Loucy (cell line): Measurements from ENCODE around the gene SH3PXD2A.

Source experiments
- H2AFZ ChIP-seq: fragments of 200-600 bp; sonication (generic); 2 replicates; pipeline ENCODE4 v1.6.0; 2016; ENCODE audit warnings: antibody characterized with exemption, mild to moderate bottlenecking, low read length, moderate library complexity
- H3F3A ChIP-seq: fragments of 200-600 bp; 2 replicates; pipeline ENCODE4 v1.6.0; 2016; ENCODE audit warnings: antibody characterized with exemption, low read depth, mild to moderate bottlenecking
- H3K27me3 ChIP-seq: fragments of 200-600 bp; sonication (generic); 2 replicates; pipeline ENCODE4 v1.6.1; 2014; ENCODE audit warnings: low read length, mild to moderate bottlenecking; ENCODE audit not compliant: insufficient read depth, poor library complexity, severe bottlenecking
- H3K36me3 ChIP-seq: fragments of 200-600 bp; sonication (generic); 2 replicates; pipeline ENCODE4 v1.6.1; 2016; ENCODE audit warnings: low read length; ENCODE audit not compliant: insufficient read depth
- H3K4me1 ChIP-seq: fragments of 200-600 bp; sonication (generic); 2 replicates; pipeline ENCODE4 v1.5.1; 2014; ENCODE audit warnings: low read length, mild to moderate bottlenecking; ENCODE audit not compliant: insufficient read depth, poor library complexity, severe bottlenecking
- H3K4me2 ChIP-seq: fragments of 200-600 bp; sonication (generic); 2 replicates; pipeline ENCODE4 v1.6.0; 2014; ENCODE audit warnings: antibody characterized with exemption, low read length, low read depth, mild to moderate bottlenecking; ENCODE audit not compliant: poor library complexity, severe bottlenecking
- H3K4me3 ChIP-seq: fragments of 200-600 bp; sonication (generic); 2 replicates; pipeline ENCODE4 v1.5.1; 2014; ENCODE audit warnings: low read length, mild to moderate bottlenecking, mixed read lengths; ENCODE audit not compliant: poor library complexity, severe bottlenecking
- H3K79me2 ChIP-seq: fragments of 200-600 bp; sonication (generic); 2 replicates; pipeline ENCODE4 v1.6.1; 2014; ENCODE audit warnings: low read length; ENCODE audit not compliant: insufficient read depth
- H3K9ac ChIP-seq: fragments of 200-600 bp; sonication (generic); 2 replicates; pipeline ENCODE4 v1.6.0; 2014; ENCODE audit warnings: mild to moderate bottlenecking, low read depth, low read length, moderate library complexity; ENCODE audit not compliant: poor library complexity, severe bottlenecking
- H3K9me2 ChIP-seq: fragments of 200-600 bp; sonication (generic); replicated peaks from 2 replicates; pipeline ENCODE4 v1.6.1; 2016; ENCODE audit warnings: low read depth, low read length, mixed read lengths
- H3K9me3 ChIP-seq: fragments of 200-600 bp; sonication (generic); 2 replicates; pipeline ENCODE4 v1.6.1; 2014; ENCODE audit warnings: mild to moderate bottlenecking, antibody characterized with exemption, low read length, low read depth; ENCODE audit not compliant: insufficient read depth
- H4K20me1 ChIP-seq: fragments of 200-600 bp; sonication (generic); 2 replicates; pipeline ENCODE4 v1.6.0; 2014; ENCODE audit warnings: antibody characterized with exemption, low read length, mild to moderate bottlenecking; ENCODE audit not compliant: insufficient read depth, poor library complexity, severe bottlenecking
- CTCF ChIP-seq: fragments of 200-600 bp; sonication (generic); conservative IDR thresholded peaks from 2 replicates; pipeline ENCODE4 v1.5.1; 2014; ENCODE audit warnings: mild to moderate bottlenecking, antibody characterized with exemption, low read length
- EZH2phosphoT487 ChIP-seq: fragments of 200-600 bp; IDR thresholded peaks from 2 replicates; pipeline ENCODE4 v1.6.1; 2018; ENCODE audit warnings: antibody characterized with exemption, mild to moderate bottlenecking, moderate library complexity, borderline replicate concordance

SH3PXD2A gene

GRCh38 chr10:103802637-103803353 lies 52.6 kb downstream of the SH3PXD2A start:
- H4K20me1 ChIP-seq: no peaks in the 10 kb centered on the region
- H3K9me3 ChIP-seq: no peaks in the 10 kb centered on the region
- TF ChIP-seq CTCF (no peak), EZH2phosphoT487 (no peak)
- no peaks in the 10 kb centered on the region for H3K9me2 ChIP-seq
- no peak overlapping the region for H3K9ac ChIP-seq
- no peak overlapping the region for H2AFZ ChIP-seq
- no peak overlapping the region for H3K4me3 ChIP-seq
- H3F3A ChIP-seq: no peaks in the 10 kb centered on the region
- peaks cover 20% of the 10 kb centered on the region; the same call in 1 of the 2 replicates for H3K36me3 ChIP-seq
- H3K4me1 ChIP-seq: peaks cover 39% of the 10 kb centered on the region
- no peaks in the 10 kb centered on the region for H3K27me3 ChIP-seq
- H3K4me2 ChIP-seq: no peak overlapping the region
- peaks cover 12% of the 10 kb centered on the region; the same call in 1 of the 2 replicates for H3K79me2 ChIP-seq

DNA sequence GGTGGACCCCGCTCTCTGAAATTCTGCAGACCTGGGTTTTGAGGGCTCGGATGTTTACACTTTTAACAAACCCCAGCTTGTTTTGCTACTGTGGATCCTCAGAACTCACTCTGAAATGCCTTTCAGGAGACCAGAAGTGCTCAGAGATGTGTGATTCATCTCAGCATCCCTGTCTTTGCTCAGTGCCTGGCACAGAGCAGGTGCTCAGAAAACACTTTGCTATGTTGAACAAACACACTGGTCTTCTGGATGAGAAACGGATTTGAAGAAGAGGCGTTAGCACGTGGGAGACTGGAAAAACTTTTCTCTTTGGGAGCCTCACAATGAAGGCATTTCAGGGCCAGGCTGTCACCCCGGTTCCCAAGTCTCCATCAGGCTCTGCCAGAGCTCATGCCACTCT lies 53.3 kb downstream of the SH3PXD2A start:
- H3K4me3 ChIP-seq: no peak overlapping the region
- H3K4me1 ChIP-seq: peaks cover 39% of the 10 kb centered on the region
- H3K9me3 ChIP-seq: no peaks in the 10 kb centered on the region
- H4K20me1 ChIP-seq: no peaks in the 10 kb centered on the region
- no peaks in the 10 kb centered on the region for H3K9me2 ChIP-seq
- H3K79me2 ChIP-seq: peaks cover 12% of the 10 kb centered on the region; the same call in 1 of the 2 replicates
- H2AFZ ChIP-seq: no peak overlapping the region
- no peaks in the 10 kb centered on the region for H3F3A ChIP-seq
- no peak overlapping the region for H3K9ac ChIP-seq
- no peak overlapping the region for H3K4me2 ChIP-seq
- no peaks in the 10 kb centered on the region for H3K27me3 ChIP-seq
- H3K36me3 ChIP-seq: peaks cover 20% of the 10 kb centered on the region; the same call in 1 of the 2 replicates
- TF ChIP-seq EZH2phosphoT487: no peak
- no peak for TF ChIP-seq CTCF

DNA sequence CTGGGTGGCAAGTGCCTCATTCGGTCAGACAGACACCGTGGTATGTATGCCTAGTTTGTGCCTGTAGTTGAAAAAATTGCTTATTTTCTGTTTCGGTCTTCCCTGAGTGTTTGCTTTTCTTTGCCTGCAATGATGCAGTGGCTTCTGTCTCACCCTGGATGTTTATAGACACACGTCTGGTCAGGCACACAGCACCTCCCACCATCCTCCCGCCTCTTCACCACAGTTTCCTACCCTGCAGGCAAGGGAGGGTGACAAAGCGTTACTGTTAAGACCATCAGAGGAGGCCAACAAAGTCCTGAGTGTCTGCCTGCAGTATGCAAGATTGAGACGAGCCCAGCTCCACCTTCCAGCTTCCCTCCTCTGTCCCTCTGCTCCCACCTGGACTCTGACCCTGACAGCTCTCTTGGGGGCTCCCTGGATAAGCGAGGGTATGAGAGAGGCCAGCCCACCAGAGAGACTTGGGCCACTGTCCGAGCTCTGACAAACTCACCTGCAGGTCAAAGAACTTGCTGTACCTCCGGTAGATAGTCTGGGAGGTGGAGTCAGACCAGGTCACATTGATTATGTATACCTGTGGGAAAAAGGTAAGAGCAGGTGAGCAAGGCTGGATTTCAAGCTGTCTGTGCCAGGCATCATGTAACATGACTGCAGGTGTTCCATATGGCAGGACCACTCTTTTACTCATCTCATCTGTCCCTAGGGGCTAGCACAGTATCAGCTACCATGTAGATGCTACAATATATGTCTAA lies 54.4 kb downstream of the SH3PXD2A start:
- no peaks in the 10 kb centered on the region for H4K20me1 ChIP-seq
- peaks cover 20% of the 10 kb centered on the region; the same call in 1 of the 2 replicates for H3K36me3 ChIP-seq
- no peaks in the 10 kb centered on the region for H3K27me3 ChIP-seq
- TF ChIP-seq CTCF (no peak), EZH2phosphoT487 (no peak)
- peak overlapping the region; percentile 79 for H3K4me2 ChIP-seq
- peaks cover 9% of the 10 kb centered on the region; the same call in 1 of the 2 replicates for H3K79me2 ChIP-seq
- no peaks in the 10 kb centered on the region for H3F3A ChIP-seq
- peak overlapping the region; percentile 63 for H3K4me3 ChIP-seq
- H3K9ac ChIP-seq: peak overlapping the region; percentile 64
- no peaks in the 10 kb centered on the region for H3K9me3 ChIP-seq
- 0 out of 2 replicates have a peak overlapping the region, but pooled peaks have one; percentile 3 for H2AFZ ChIP-seq
- H3K4me1 ChIP-seq: peaks cover 39% of the 10 kb centered on the region
- H3K9me2 ChIP-seq: no peaks in the 10 kb centered on the region
